ENCODE results near the gene NR4A1. TPM values are rescaled to one million over a fixed set of nuclear protein-coding genes. Genes with fewer than 3 reads are reported as not detected.

Gene NR4A1
- total RNA-seq, 1 experiment from 2014 or later: 26.9 TPM

GRCh38 chr12:52059582-52060497 is 8.6 kb downstream of the NR4A1 start:
- H3K27ac Mint-ChIP-seq: no peak overlapping the region
- H3K36me3 Mint-ChIP-seq: 0 out of 2 replicates have a peak, but pooled peaks cover 3% of the 10 kb centered on the region
- no peaks in the 10 kb centered on the region for H3K27me3 Mint-ChIP-seq (ENCODE audit: low read depth)

GRCh38 chr12:52060498-52061177 is 9.4 kb downstream of the NR4A1 start:
- Mint-ChIP-seq H3K27me3 (ENCODE audit: low read depth) (peaks cover 6% of the 10 kb centered on the region), H3K4me1 (no peaks in the 10 kb centered on the region), H3K4me3 (no peak overlapping the region), H3K27ac (no peak overlapping the region), H3K9me3 (no peaks in the 10 kb centered on the region), H3K36me3 (0 out of 2 replicates have a peak, but pooled peaks cover 3% of the 10 kb centered on the region)
- ATAC-seq: no peak
- POLR2A ChIA-PET: interaction anchor here (2.1 kb wide), 1 partner anchor 28 kb away, joined by 5 read pairs; no protein-coding TSS in a partner anchor
- CTCF ChIA-PET: interaction anchor here (1.2 to 7.2 kb wide), 8 partner anchors 8 to 57 kb away, joined by 4 to 78 read pairs (median 8); partner anchors contain the start of genes ATG101 and NR4A1
- no peak for DNase-seq (ENCODE audit: low spot score)
- TF ChIP-seq FOXJ3 (CRISPR knock-in tag; IDR thresholded peaks at IDR 0.05; ENCODE audit: borderline replicate concordance): no peak
- no peak for TF ChIP-seq ZNF532 (CRISPR knock-in tag; IDR thresholded peaks at IDR 0.05; ENCODE audit: borderline replicate concordance)
- no peak for TF ChIP-seq FOXP1 (CRISPR knock-in tag; IDR thresholded peaks at IDR 0.05; ENCODE audit: borderline replicate concordance)
- TF ChIP-seq ZMAT4 (CRISPR knock-in tag; IDR thresholded peaks at IDR 0.05): no peak

More at GRCh38 chr12:52059582-52060497, 8.6 kb downstream of the NR4A1 start:
- Mint-ChIP-seq H3K9me3 (no peaks in the 10 kb centered on the region), H3K4me3 (no peak overlapping the region), H3K4me1 (no peaks in the 10 kb centered on the region)
- no peak for TF ChIP-seq NR1H2 (CRISPR knock-in tag; IDR thresholded peaks at IDR 0.05)
- TF ChIP-seq GABPB1 (CRISPR knock-in tag; IDR thresholded peaks at IDR 0.05): no peak
- TF ChIP-seq AR (CRISPR knock-in tag; IDR thresholded peaks at IDR 0.05): no peak
- TF ChIP-seq ZSCAN18 (CRISPR knock-in tag; IDR thresholded peaks at IDR 0.05): no peak
- no peak for TF ChIP-seq NR3C1 (CRISPR knock-in tag; conservative IDR thresholded peaks at IDR 0.05; ENCODE audit: low read depth)
- no peak for TF ChIP-seq ZNF219 (CRISPR knock-in tag; IDR thresholded peaks at IDR 0.05; ENCODE audit: borderline replicate concordance)
- no peak for TF ChIP-seq CREB1 (CRISPR knock-in tag; IDR thresholded peaks at IDR 0.05)
- TF ChIP-seq ZNF232 (CRISPR knock-in tag; IDR thresholded peaks at IDR 0.05): no peak
- no peak for TF ChIP-seq NFYB (CRISPR knock-in tag; conservative IDR thresholded peaks at IDR 0.05; ENCODE audit: low read depth)
- no peak for TF ChIP-seq KAT7 (CRISPR knock-in tag; IDR thresholded peaks at IDR 0.05; ENCODE audit: borderline replicate concordance)
- no peak for TF ChIP-seq RELA (CRISPR knock-in tag; IDR thresholded peaks at IDR 0.05; ENCODE audit: borderline replicate concordance)
- TF ChIP-seq PRRX2 (CRISPR knock-in tag; IDR thresholded peaks at IDR 0.05): no peak
- no peak for TF ChIP-seq ATF6 (CRISPR knock-in tag; IDR thresholded peaks at IDR 0.05)
- TF ChIP-seq GRHL2 (CRISPR knock-in tag; IDR thresholded peaks at IDR 0.05; ENCODE audit: insufficient replicate concordance, severe bottlenecking): no peak
- ChIA-PET POLR2A (interaction anchor here (0.6 to 2.1 kb wide), 2 partner anchors 27 to 63 kb away, joined by 5 to 6 read pairs; no protein-coding TSS in a partner anchor), CTCF (interaction anchor here (0.9 to 7.2 kb wide), 7 partner anchors 9 to 67 kb away, joined by 3 to 78 read pairs (median 7); partner anchors contain the start of gene ATG101)
- ATAC-seq: no peak
- DNase-seq (ENCODE audit: low spot score): no peak
